Neural crest cell (in vitro differentiated cells): ENCODE measurements around the gene CELA2A. TPM values are rescaled to one million over a fixed set of nuclear protein-coding genes. Genes with fewer than 3 reads are reported as not detected.

Source experiments
- DNase-seq: peaks from one replicate; pipeline ENCODE4 v3.0.0; 2021; ENCODE audit warnings: low read depth, mixed read lengths, low spot score
- H3K27ac Mint-ChIP-seq: one replicate; pipeline ENCODE4 v1.8.0; 2021; ENCODE audit warnings: mild to moderate bottlenecking, mixed read lengths; ENCODE audit not compliant: unreplicated experiment
- H3K27me3 Mint-ChIP-seq: 2 replicates; pipeline ENCODE4 v1.8.0; 2021; ENCODE audit warnings: low read depth, mild to moderate bottlenecking, mixed read lengths
- H3K36me3 Mint-ChIP-seq: 2 replicates; pipeline ENCODE4 v1.8.0; 2021; ENCODE audit warnings: low read depth, mild to moderate bottlenecking, mixed read lengths
- H3K4me1 Mint-ChIP-seq: 2 replicates; pipeline ENCODE4 v1.8.0; 2021; ENCODE audit warnings: mixed read lengths
- H3K4me3 Mint-ChIP-seq: one replicate; pipeline ENCODE4 v1.8.0; 2021; ENCODE audit warnings: mild to moderate bottlenecking, mixed read lengths
- H3K9me3 Mint-ChIP-seq: 2 replicates; pipeline ENCODE4 v1.8.0; 2021; ENCODE audit warnings: mixed read lengths
- total RNA-seq: library from RNA; stranded (reverse); gene quantifications from 2 replicates; pipeline ENCODE4 v1.2.1, GENCODE V29; 2021
- TF ChIP-seq, protein P1 (sequence below): fragments of 200-600 bp; sonication (generic); conservative IDR thresholded peaks from 2 replicates; pipeline ENCODE4 v1.5.0; 2021; ENCODE audit warnings: antibody characterized with exemption, mild to moderate bottlenecking

CELA2A gene
- total RNA-seq, 1 donor from 2014 or later: not detected

DNA sequence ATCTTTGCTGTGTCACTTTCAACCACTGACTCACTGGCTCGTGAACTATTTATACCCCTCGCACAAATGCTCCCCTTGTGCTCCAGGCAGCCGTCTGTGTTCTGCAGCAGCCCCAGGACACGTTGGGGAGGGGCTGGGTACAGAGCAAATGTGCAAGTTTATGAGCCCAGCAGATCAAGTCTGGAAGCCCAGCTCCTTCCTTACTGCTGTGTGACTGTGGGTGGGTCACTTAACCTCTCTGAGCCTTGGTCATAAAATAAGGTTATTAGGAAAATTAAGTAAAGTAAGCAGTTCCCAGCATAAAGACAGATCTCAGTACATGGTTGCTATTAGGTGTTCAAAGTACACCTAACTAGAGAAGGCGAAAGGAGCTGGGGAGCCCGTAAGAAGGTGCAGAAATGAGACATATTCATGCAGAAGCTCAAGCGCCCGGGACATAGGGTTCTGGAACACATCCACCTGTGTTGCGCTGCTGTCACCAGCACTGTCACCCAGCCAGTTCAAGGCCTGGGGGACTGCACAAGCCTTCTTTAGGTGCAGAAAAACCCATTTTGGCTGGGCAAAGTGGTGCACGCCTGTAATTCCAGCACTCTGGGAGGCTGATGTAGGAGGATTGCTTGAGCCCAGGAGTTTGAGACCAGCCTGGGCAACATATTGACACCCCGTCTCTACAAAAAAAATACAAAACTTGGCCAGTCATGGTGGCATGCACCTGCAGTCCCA lies 33.0 kb upstream of the CELA2A start:
- H3K27me3 Mint-ChIP-seq: no peaks in the 10 kb centered on the region
- peaks cover 4% of the 10 kb centered on the region for H3K36me3 Mint-ChIP-seq
- TF ChIP-seq, protein P1, sequence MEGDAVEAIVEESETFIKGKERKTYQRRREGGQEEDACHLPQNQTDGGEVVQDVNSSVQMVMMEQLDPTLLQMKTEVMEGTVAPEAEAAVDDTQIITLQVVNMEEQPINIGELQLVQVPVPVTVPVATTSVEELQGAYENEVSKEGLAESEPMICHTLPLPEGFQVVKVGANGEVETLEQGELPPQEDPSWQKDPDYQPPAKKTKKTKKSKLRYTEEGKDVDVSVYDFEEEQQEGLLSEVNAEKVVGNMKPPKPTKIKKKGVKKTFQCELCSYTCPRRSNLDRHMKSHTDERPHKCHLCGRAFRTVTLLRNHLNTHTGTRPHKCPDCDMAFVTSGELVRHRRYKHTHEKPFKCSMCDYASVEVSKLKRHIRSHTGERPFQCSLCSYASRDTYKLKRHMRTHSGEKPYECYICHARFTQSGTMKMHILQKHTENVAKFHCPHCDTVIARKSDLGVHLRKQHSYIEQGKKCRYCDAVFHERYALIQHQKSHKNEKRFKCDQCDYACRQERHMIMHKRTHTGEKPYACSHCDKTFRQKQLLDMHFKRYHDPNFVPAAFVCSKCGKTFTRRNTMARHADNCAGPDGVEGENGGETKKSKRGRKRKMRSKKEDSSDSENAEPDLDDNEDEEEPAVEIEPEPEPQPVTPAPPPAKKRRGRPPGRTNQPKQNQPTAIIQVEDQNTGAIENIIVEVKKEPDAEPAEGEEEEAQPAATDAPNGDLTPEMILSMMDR: no peak
- no peaks in the 10 kb centered on the region for H3K9me3 Mint-ChIP-seq
- no peak overlapping the region for H3K27ac Mint-ChIP-seq
- peaks cover 15% of the 10 kb centered on the region for H3K4me1 Mint-ChIP-seq
- H3K4me3 Mint-ChIP-seq: no peak overlapping the region
- DNase-seq: no peak

DNA sequence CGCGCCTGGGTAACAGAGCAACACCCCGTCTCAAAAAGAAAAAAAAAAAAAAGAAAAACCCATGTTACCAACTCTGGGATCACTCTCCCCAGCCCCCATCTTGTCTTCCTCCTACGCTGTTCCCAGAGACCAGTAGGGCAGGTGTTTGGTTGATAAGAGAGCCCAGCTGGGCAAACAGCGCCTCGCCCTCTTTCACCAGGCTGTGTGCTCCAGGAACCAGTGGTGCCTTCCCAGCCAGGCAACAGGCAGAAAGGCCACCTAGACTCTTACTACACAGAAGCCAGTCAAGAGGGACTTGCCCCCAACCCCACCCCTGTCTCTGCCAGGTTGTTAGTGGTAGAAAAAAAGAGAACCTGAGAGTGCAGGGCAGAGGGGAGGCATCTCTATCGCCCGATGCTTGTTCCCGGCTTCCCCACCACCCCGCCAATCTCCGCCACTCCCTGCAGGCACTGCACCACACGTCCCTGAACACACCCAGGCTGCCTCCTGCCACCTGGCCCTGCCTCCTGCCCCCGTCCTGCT lies 32.3 kb upstream of the CELA2A start:
- Mint-ChIP-seq H3K4me1 (peaks cover 15% of the 10 kb centered on the region), H3K9me3 (no peaks in the 10 kb centered on the region), H3K27ac (no peak overlapping the region), H3K27me3 (no peaks in the 10 kb centered on the region), H3K36me3 (peaks cover 4% of the 10 kb centered on the region), H3K4me3 (no peak overlapping the region)
- DNase-seq: no peak
- TF ChIP-seq, protein P1: no peak

DNA sequence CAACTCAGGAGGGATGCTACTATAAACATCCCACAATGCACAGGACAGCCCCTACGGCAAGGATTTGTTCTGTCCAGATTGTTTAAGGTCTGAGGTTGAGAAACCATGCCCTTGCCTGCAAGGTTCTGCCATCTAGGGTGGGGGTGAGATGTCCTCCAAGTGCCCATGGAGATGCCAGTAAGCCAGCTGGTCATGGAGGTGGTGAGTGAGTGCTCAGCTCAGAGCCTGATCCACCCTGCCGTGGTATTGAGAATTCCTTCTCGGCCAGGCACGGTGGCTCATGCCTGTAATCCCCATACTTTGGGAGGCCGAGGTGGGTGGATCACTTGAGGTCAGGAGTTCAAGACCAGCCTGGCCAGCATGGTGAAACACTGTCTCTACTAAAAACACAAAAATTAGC lies 31.6 kb upstream of the CELA2A start:
- peaks cover 4% of the 10 kb centered on the region for H3K36me3 Mint-ChIP-seq
- no peak overlapping the region for H3K4me3 Mint-ChIP-seq
- H3K27ac Mint-ChIP-seq: no peak overlapping the region

DNA sequence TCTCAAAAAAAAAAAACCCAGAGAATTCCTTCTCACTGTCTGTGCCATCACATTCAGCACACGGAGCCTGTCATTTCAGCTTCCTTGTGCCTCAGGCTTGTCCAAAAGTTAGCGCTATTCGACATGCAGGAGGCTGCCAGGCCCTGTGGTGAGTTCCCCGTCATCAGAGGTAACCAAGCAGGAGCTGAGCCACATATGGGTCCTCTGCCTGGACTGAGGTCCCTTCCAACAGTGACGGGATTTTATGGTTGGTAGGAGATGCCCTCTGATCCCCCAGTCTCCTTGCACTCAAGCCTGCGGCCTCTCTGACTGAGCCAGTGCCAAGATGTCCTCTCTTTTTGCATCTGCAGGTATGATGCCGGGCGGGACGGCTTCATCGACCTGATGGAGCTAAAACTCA lies 31.0 kb upstream of the CELA2A start:
- Mint-ChIP-seq H3K27me3 (no peaks in the 10 kb centered on the region), H3K4me1 (peaks cover 15% of the 10 kb centered on the region), H3K9me3 (no peaks in the 10 kb centered on the region), H3K36me3 (peaks cover 4% of the 10 kb centered on the region), H3K27ac (no peak overlapping the region), H3K4me3 (no peak overlapping the region)
- DNase-seq: no peak
- TF ChIP-seq, protein P1: no peak

More for the DNA sequence above, 31.6 kb upstream of the CELA2A start:
- Mint-ChIP-seq H3K27me3 (no peaks in the 10 kb centered on the region), H3K4me1 (peaks cover 15% of the 10 kb centered on the region), H3K9me3 (no peaks in the 10 kb centered on the region)
- TF ChIP-seq, protein P1: no peak
- no peak for DNase-seq

DNA sequence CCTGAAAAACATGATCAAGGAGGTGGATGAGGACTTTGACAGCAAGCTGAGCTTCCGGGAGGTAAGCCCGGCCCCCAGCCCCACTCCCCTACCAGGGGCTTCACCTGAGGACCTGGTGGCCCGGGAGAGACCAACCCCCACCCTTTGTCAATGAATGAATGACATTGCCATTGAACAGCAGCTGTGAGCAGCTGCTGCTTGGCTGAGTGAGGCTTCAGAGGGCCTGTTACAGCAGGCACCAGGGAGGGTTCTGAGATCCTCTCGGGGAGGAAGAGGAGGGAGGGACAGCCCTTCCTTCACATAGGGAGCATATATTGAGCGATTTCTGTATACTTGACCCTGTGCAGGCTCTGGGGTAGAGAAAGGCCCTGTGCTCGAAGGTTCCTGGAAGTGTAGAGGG lies 30.6 kb upstream of the CELA2A start:
- Mint-ChIP-seq H3K27ac (no peak overlapping the region), H3K4me1 (peaks cover 15% of the 10 kb centered on the region), H3K27me3 (no peaks in the 10 kb centered on the region), H3K36me3 (peaks cover 1% of the 10 kb centered on the region), H3K9me3 (no peaks in the 10 kb centered on the region), H3K4me3 (no peak overlapping the region)
- TF ChIP-seq, protein P1: no peak
- DNase-seq: no peak
